Progenitor cell of endocrine pancreas (in vitro differentiated cells): ENCODE results near the gene CPE. TPM values are rescaled to one million over a fixed set of nuclear protein-coding genes. Genes with fewer than 3 reads are reported as not detected.

Source experiments
- DNase-seq: peaks from one replicate; pipeline ENCODE4 v3.0.0; 2021; ENCODE audit warnings: low spot score; ENCODE audit not compliant: unreplicated experiment
- H3K27ac Mint-ChIP-seq: 2 replicates; pipeline ENCODE4 v1.8.0; 2021; ENCODE audit warnings: mild to moderate bottlenecking, moderate library complexity, mixed read lengths
- H3K27me3 Mint-ChIP-seq: 2 replicates; pipeline ENCODE4 v1.8.0; 2021; ENCODE audit warnings: mixed read lengths
- H3K36me3 Mint-ChIP-seq: 2 replicates; pipeline ENCODE4 v1.8.0; 2022; ENCODE audit warnings: mixed read lengths; ENCODE audit not compliant: insufficient read depth
- H3K4me1 Mint-ChIP-seq: 2 replicates; pipeline ENCODE4 v1.8.0; 2021; ENCODE audit warnings: low read depth, mixed read lengths
- H3K4me3 Mint-ChIP-seq: 2 replicates; pipeline ENCODE4 v1.8.0; 2021; ENCODE audit warnings: low read depth, mild to moderate bottlenecking, moderate library complexity, mixed read lengths
- H3K9me3 Mint-ChIP-seq: 2 replicates; pipeline ENCODE4 v1.8.0; 2021; ENCODE audit warnings: low read depth, mixed read lengths
- total RNA-seq: library from RNA; stranded (reverse); gene quantifications from 2 replicates; pipeline ENCODE4 v1.2.1, GENCODE V29; 2021
- TF ChIP-seq, protein P1 (sequence below): fragments of 200-600 bp; sonication (generic); IDR thresholded peaks from one replicate; pipeline ENCODE4 v1.5.0; 2021; ENCODE audit warnings: antibody characterized with exemption, mild to moderate bottlenecking; ENCODE audit not compliant: unreplicated experiment

The CPE gene
- total RNA-seq, 1 donor from 2014 or later, result 129 TPM

GRCh38 chr4:165532976-165533375 lies 154.2 kb downstream of the CPE start:
- TF ChIP-seq, protein P1, sequence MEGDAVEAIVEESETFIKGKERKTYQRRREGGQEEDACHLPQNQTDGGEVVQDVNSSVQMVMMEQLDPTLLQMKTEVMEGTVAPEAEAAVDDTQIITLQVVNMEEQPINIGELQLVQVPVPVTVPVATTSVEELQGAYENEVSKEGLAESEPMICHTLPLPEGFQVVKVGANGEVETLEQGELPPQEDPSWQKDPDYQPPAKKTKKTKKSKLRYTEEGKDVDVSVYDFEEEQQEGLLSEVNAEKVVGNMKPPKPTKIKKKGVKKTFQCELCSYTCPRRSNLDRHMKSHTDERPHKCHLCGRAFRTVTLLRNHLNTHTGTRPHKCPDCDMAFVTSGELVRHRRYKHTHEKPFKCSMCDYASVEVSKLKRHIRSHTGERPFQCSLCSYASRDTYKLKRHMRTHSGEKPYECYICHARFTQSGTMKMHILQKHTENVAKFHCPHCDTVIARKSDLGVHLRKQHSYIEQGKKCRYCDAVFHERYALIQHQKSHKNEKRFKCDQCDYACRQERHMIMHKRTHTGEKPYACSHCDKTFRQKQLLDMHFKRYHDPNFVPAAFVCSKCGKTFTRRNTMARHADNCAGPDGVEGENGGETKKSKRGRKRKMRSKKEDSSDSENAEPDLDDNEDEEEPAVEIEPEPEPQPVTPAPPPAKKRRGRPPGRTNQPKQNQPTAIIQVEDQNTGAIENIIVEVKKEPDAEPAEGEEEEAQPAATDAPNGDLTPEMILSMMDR, result no peak
- Mint-ChIP-seq H3K9me3 (peaks cover 3% of the 10 kb centered on the region), H3K36me3 (no peaks in the 10 kb centered on the region), H3K4me3 (no peak overlapping the region), H3K27me3 (no peaks in the 10 kb centered on the region), H3K27ac (no peak overlapping the region), H3K4me1 (peaks cover 4% of the 10 kb centered on the region)
- DNase-seq, result no peak

GRCh38 chr4:165537028-165537648 lies 158.3 kb downstream of the CPE start:
- no peaks in the 10 kb centered on the region for H3K36me3 Mint-ChIP-seq
- no peak overlapping the region for H3K27ac Mint-ChIP-seq
- H3K4me1 Mint-ChIP-seq, result peaks cover 4% of the 10 kb centered on the region
- TF ChIP-seq, protein P1, result peak; percentile 82
- no peaks in the 10 kb centered on the region for H3K9me3 Mint-ChIP-seq
- no peak overlapping the region for H3K4me3 Mint-ChIP-seq
- DNase-seq, result no peak
- no peaks in the 10 kb centered on the region for H3K27me3 Mint-ChIP-seq

DNA sequence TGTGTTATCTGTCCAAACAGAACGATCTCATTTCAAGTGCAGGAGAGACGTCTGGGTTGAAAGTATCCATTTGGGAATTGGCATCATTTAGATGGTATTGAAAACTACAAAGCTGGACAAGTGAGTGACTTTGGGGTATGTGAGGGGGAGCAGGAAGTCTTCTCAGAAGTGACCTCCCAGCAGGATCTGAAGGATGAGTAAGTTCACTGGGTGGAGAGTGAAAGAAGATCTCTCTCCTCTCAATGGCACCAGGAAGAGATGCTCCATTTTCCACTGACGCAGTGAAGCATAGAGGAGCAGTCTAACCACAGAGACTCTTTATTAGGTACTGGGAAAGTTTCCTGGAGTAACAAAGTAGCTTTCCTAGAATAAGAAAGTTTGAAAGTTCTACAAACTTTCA lies 161.0 kb downstream of the CPE start:
- Mint-ChIP-seq H3K4me3 (no peak overlapping the region), H3K27ac (no peak overlapping the region), H3K27me3 (no peaks in the 10 kb centered on the region), H3K4me1 (no peaks in the 10 kb centered on the region), H3K36me3 (no peaks in the 10 kb centered on the region), H3K9me3 (no peaks in the 10 kb centered on the region)
- DNase-seq, result no peak
- TF ChIP-seq, protein P1, result no peak

DNA sequence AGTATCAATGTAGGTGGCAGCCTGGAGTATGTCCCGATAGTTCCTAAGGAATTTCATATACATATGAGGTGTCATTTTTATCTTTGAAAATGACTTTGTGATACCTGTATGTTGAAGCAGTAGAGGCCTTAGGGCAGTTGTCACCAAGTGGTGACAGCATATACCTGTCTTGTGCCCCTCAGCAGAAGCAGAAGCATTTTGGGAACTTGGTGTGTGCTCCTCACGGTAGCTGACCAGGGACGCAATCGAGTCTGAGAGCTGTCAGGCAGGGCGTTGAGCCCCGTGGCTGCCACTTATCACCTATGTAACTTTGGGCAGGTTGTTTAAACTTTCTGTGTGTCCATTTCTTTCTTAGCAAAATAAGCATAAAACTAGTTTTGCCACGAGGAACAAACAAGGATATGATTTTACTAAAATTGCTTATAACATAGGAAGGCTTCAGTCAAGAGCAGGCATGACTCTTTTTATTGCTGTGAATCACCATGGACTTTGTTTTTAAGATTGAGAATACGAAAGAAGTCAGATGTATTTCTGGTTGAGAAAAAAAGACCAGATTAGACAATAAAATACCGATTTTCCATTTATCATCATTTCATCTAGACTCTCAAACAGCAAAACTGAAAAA lies 161.5 kb downstream of the CPE start:
- H3K9me3 Mint-ChIP-seq, result no peaks in the 10 kb centered on the region
- no peak overlapping the region for H3K4me3 Mint-ChIP-seq
- H3K27ac Mint-ChIP-seq, result no peak overlapping the region
- H3K4me1 Mint-ChIP-seq, result no peaks in the 10 kb centered on the region
- H3K36me3 Mint-ChIP-seq, result no peaks in the 10 kb centered on the region
- TF ChIP-seq, protein P1, result no peak
- no peak for DNase-seq
- no peaks in the 10 kb centered on the region for H3K27me3 Mint-ChIP-seq

- DNase-seq, result no peak
- Mint-ChIP-seq H3K4me3 (no peak overlapping the region), H3K27ac (no peak overlapping the region), H3K36me3 (no peaks in the 10 kb centered on the region), H3K27me3 (no peaks in the 10 kb centered on the region), H3K4me1 (no peaks in the 10 kb centered on the region), H3K9me3 (no peaks in the 10 kb centered on the region)
- TF ChIP-seq, protein P1, result no peak
These were observed 163.1 kb downstream of the CPE start for GRCh38 chr4:165541851-165542459.
